ENCODE results near the gene ANXA2. TPM values are rescaled to one million over a fixed set of nuclear protein-coding genes. Genes with fewer than 3 reads are reported as not detected.

Gene ANXA2
- total and polyA plus RNA-seq, 2 donors (not counting 1 experiment from before 2014, with no cell fraction given): 116 to 133 TPM

DNA sequence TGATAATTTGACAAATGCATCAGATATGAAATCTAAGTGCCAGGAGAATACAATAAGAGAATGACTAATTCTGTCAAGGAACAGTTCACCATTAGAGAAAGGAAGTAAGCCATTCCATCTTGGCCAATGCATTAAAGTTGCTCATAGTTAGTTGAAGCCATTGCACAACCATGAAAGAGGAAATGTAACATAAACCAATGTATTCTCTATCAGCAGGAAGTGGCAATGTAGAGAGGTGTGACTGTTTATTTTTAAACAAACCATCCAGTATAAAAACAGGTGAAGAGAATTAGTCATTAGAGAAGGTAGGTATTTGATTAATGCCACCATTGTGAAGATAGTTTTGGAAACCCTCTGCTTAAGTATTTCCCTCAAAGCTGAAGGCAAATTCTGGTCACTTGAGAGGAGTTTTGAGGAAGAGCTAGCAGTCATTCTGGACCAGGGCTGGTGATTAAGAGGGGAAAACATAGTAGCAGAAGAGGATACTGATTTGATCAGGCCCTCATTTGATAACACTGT, 10.7 kb upstream of the ANXA2 start:
- no peak overlapping the region for H3K9ac ChIP-seq (ENCODE audit: low read length)
- no peaks in the 10 kb centered on the region for H3K79me2 ChIP-seq (ENCODE audit: control insufficient read depth, insufficient read depth, low read length)
- peak overlapping the region in 1 of 2 donors; percentile 12 for H3K27ac ChIP-seq (ENCODE audit: low read length in 2 of 2)
- Mint-ChIP-seq H3K4me3 (peak overlapping the region; percentile 29), H3K4me1 (peaks cover 16% of the 10 kb centered on the region), H3K27ac (peak overlapping the region; percentile 56), H3K27me3 (no peaks in the 10 kb centered on the region), H3K9me3 (ENCODE audit: insufficient read depth) (no peaks in the 10 kb centered on the region)
- ATAC-seq (ENCODE audit: low read depth) (peak; percentile 65), DNase-seq (peak; percentile 35)
- no peaks in the 10 kb centered on the region for H3K9me3 ChIP-seq (ENCODE audit: control extremely low read depth in 1 of 3, control insufficient read depth in 2 of 3, insufficient read depth in 1 of 3, low read length in 2 of 3)
- H4K20me1 ChIP-seq (ENCODE audit: control insufficient read depth, insufficient read depth, low read length, poor library complexity, severe bottlenecking): no peaks in the 10 kb centered on the region
- intact Hi-C loops (cut with micrococcal nuclease): no loop called here
- H3K4me3 ChIP-seq (ENCODE audit: control extremely low read depth in 1 of 5, extremely low read depth in 1 of 5, insufficient read depth in 1 of 5, low read depth in 2 of 5, low read length in 4 of 5): no peak overlapping the region
- TF ChIP-seq CTCF (IDR thresholded peaks at IDR 0.05) (no peak), EZH2 (IDR thresholded peaks at IDR 0.05; ENCODE audit: borderline replicate concordance, insufficient read depth, low read depth, low read length, poor library complexity, severe bottlenecking) (no peak)
- POLR2A ChIA-PET: interaction anchor here (1.1 kb wide), 1 partner anchor 10 kb away, joined by 4 read pairs; no protein-coding TSS in a partner anchor
- peak overlapping the region; percentile 32 for H2AFZ ChIP-seq (ENCODE audit: insufficient read depth, low read depth, low read length, poor library complexity, severe bottlenecking)
- peak overlapping the region; percentile 26 for H3K4me2 ChIP-seq (replicated peaks; ENCODE audit: low read depth, low read length, poor library complexity, severe bottlenecking)
- CTCF ChIA-PET: interaction anchor here (0.6 to 1.7 kb wide), 4 partner anchors 11 to 499 kb away, joined by 3 read pairs; partner anchors contain the start of gene ANXA2
- no peaks in the 10 kb centered on the region for H3K27me3 ChIP-seq (replicated peaks in 1 of 4; ENCODE audit: control extremely low read depth in 1 of 4, control insufficient read depth in 3 of 4, insufficient read depth in 4 of 4, low read length in 3 of 4)
- H3K36me3 ChIP-seq (replicated peaks in 1 of 2; ENCODE audit: control extremely low read depth in 1 of 2, control insufficient read depth in 1 of 2, extremely low read depth in 1 of 2, insufficient read depth in 2 of 2, low read length in 1 of 2): no peaks in the 10 kb centered on the region
- H3K4me1 ChIP-seq (ENCODE audit: control insufficient read depth in 2 of 2, insufficient read depth in 2 of 2, low read length in 2 of 2): peaks cover 18 to 23% of the 10 kb centered on the region in 2 donors

DNA sequence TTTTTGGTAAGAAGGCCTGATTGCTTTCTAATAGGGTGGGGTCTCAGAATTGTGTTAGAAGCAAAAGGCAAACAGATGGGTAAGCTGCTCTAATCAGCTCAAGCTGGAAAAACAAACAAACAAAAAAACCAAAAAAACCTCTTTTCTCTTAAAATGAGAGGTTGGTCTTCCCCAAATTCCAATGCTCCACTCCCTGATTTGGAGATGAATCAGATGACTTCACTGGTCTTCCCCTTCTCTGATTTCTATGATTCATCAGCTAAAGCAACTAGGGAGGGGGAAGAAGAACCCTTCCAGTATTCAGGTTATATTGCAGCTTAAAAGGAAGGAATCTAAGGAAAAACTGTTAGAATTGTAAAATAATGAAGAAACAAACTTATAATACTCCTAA, 9.6 kb upstream of the ANXA2 start:
- ChIA-PET CTCF (interaction anchor here (1.1 to 1.7 kb wide), 2 partner anchors 23 to 48 kb away, joined by 3 read pairs; no protein-coding TSS in a partner anchor), POLR2A (no interaction called here)
- Histone ChIP-seq H3K79me2 (ENCODE audit: control insufficient read depth, insufficient read depth, low read length) (no peaks in the 10 kb centered on the region), H2AFZ (ENCODE audit: insufficient read depth, low read depth, low read length, poor library complexity, severe bottlenecking) (no peak overlapping the region), H3K27ac (ENCODE audit: low read length in 2 of 2) (no peak overlapping the region), H3K9me3 (ENCODE audit: control extremely low read depth in 1 of 3, control insufficient read depth in 2 of 3, insufficient read depth in 1 of 3, low read length in 2 of 3) (no peaks in the 10 kb centered on the region), H3K27me3 (replicated peaks in 1 of 4; ENCODE audit: control extremely low read depth in 1 of 4, control insufficient read depth in 3 of 4, insufficient read depth in 4 of 4, low read length in 3 of 4) (no peaks in the 10 kb centered on the region), H3K4me3 (ENCODE audit: control extremely low read depth in 1 of 5, extremely low read depth in 1 of 5, insufficient read depth in 1 of 5, low read depth in 2 of 5, low read length in 4 of 5) (no peak overlapping the region), H3K4me2 (replicated peaks; ENCODE audit: low read depth, low read length, poor library complexity, severe bottlenecking) (no peak overlapping the region), H3K36me3 (replicated peaks in 1 of 2; ENCODE audit: control extremely low read depth in 1 of 2, control insufficient read depth in 1 of 2, extremely low read depth in 1 of 2, insufficient read depth in 2 of 2, low read length in 1 of 2) (no peaks in the 10 kb centered on the region), H3K9ac (ENCODE audit: low read length) (no peak overlapping the region), H3K4me1 (ENCODE audit: control insufficient read depth in 2 of 2, insufficient read depth in 2 of 2, low read length in 2 of 2) (peaks cover 18 to 23% of the 10 kb centered on the region in 2 donors), H4K20me1 (ENCODE audit: control insufficient read depth, insufficient read depth, low read length, poor library complexity, severe bottlenecking) (no peaks in the 10 kb centered on the region)
- no peaks in the 10 kb centered on the region for H3K9me3 Mint-ChIP-seq (ENCODE audit: insufficient read depth)
- ATAC-seq (ENCODE audit: low read depth) (no peak), DNase-seq (no peak)
- no peaks in the 10 kb centered on the region for H3K27me3 Mint-ChIP-seq
- H3K27ac Mint-ChIP-seq: no peak overlapping the region
- H3K4me1 Mint-ChIP-seq: peaks cover 16% of the 10 kb centered on the region
- TF ChIP-seq EZH2 (IDR thresholded peaks at IDR 0.05; ENCODE audit: borderline replicate concordance, insufficient read depth, low read depth, low read length, poor library complexity, severe bottlenecking): no peak
- no peak for TF ChIP-seq CTCF (IDR thresholded peaks at IDR 0.05)
- intact Hi-C loops (cut with micrococcal nuclease): no loop called here
- no peak overlapping the region for H3K4me3 Mint-ChIP-seq
